WTC11 (cell line): Measurements from ENCODE around the gene EFNB3. TPM values are rescaled to one million over a fixed set of nuclear protein-coding genes. Genes with fewer than 3 reads are reported as not detected.

Experiments used
- ATAC-seq: fragments of 200-7000 bp; cut with Tn5 transposase; 2 replicates; pipeline ENCODE4 v1.10.0; 2021; ENCODE audit warnings: mild to moderate bottlenecking, moderate library complexity
- CTCF ChIA-PET: fragments of 300-600 bp; sonication (Branson Sonifier 250); formaldehyde crosslinking; loops from one replicate; lab custom pipeline; 2021; ENCODE audit warnings: antibody characterized with exemption; lab: Charles Lee
- POLR2A ChIA-PET: fragments of 350-600 bp; sonication (Branson Sonifier 250); formaldehyde crosslinking; loops from one replicate; lab custom pipeline; 2021; ENCODE audit warnings: antibody characterized with exemption; lab: Charles Lee
- DNase-seq: peaks from one replicate; pipeline ENCODE4 v3.0.0; 2021; ENCODE audit warnings: low spot score
- H3K27ac Mint-ChIP-seq: 2 replicates; pipeline ENCODE4 v1.8.0; 2021; ENCODE audit warnings: mixed read lengths
- H3K27me3 Mint-ChIP-seq: 2 replicates; pipeline ENCODE4 v1.8.0; 2021; ENCODE audit warnings: low read depth, mild to moderate bottlenecking, moderate library complexity, mixed read lengths
- H3K36me3 Mint-ChIP-seq: 2 replicates; pipeline ENCODE4 v1.8.0; 2021; ENCODE audit warnings: mixed read lengths
- H3K4me1 Mint-ChIP-seq: 2 replicates; pipeline ENCODE4 v1.8.0; 2022; ENCODE audit warnings: mixed read lengths
- H3K4me3 Mint-ChIP-seq: 2 replicates; pipeline ENCODE4 v1.8.0; 2021; ENCODE audit warnings: mild to moderate bottlenecking, moderate library complexity, mixed read lengths
- H3K9me3 Mint-ChIP-seq: 2 replicates; pipeline ENCODE4 v1.8.0; 2021; ENCODE audit warnings: mixed read lengths
- AFF4 ChIP-seq: sonication (generic); formaldehyde crosslinking; IDR thresholded peaks from 2 replicates; pipeline ENCODE4 v1.8.1; 2023; ENCODE audit warnings: mild to moderate bottlenecking, missing genetic modification reagents, borderline replicate concordance
- E2F5 ChIP-seq: sonication (generic); formaldehyde crosslinking; IDR thresholded peaks from 2 replicates; pipeline ENCODE4 v1.8.1; 2022; ENCODE audit warnings: mild to moderate bottlenecking, moderate library complexity, missing genetic modification reagents
- ETV6 ChIP-seq: sonication (generic); formaldehyde crosslinking; IDR thresholded peaks from 2 replicates; pipeline ENCODE4 v1.8.1; 2022; ENCODE audit warnings: mild to moderate bottlenecking, missing genetic modification reagents
- GABPB1 ChIP-seq: sonication (generic); formaldehyde crosslinking; IDR thresholded peaks from 2 replicates; pipeline ENCODE4 v1.8.1; 2023; ENCODE audit warnings: mild to moderate bottlenecking, missing genetic modification reagents
- HMGA2 ChIP-seq: fragments of 250-450 bp; sonication (Bioruptor Pico); IDR thresholded peaks from 2 replicates; pipeline ENCODE4 v1.4.0; 2021; ENCODE audit warnings: mild to moderate bottlenecking, moderate library complexity
- KAT7 ChIP-seq: sonication (generic); formaldehyde crosslinking; IDR thresholded peaks from 2 replicates; pipeline ENCODE4 v1.8.1; 2023; ENCODE audit warnings: missing genetic modification reagents, mild to moderate bottlenecking, borderline replicate concordance
- MAX ChIP-seq: sonication (generic); formaldehyde crosslinking; IDR thresholded peaks from 2 replicates; pipeline ENCODE4 v1.8.0; 2022; ENCODE audit warnings: mild to moderate bottlenecking, missing genetic modification reagents
- NFATC4 ChIP-seq: fragments of 250-450 bp; sonication (Bioruptor Pico); IDR thresholded peaks from 2 replicates; pipeline ENCODE4 v1.9.0; 2021; ENCODE audit warnings: mild to moderate bottlenecking
- SMAD4 ChIP-seq: sonication (generic); formaldehyde crosslinking; IDR thresholded peaks from 2 replicates; pipeline ENCODE4 v1.8.0; 2022; ENCODE audit warnings: mild to moderate bottlenecking, missing genetic modification reagents
- SOX15 ChIP-seq: fragments of 250-450 bp; sonication (Bioruptor Pico); IDR thresholded peaks from 2 replicates; pipeline ENCODE4 v1.9.0; 2021; ENCODE audit warnings: mild to moderate bottlenecking
- ZNF121 ChIP-seq: sonication (generic); formaldehyde crosslinking; IDR thresholded peaks from 2 replicates; pipeline ENCODE4 v1.8.0; 2023; ENCODE audit warnings: missing genetic modification reagents
- ZNF232 ChIP-seq: sonication (generic); formaldehyde crosslinking; IDR thresholded peaks from 2 replicates; pipeline ENCODE4 v1.8.0; 2022; ENCODE audit warnings: mild to moderate bottlenecking, missing genetic modification reagents
- total RNA-seq: library from RNA; stranded (reverse); gene quantifications from 3 replicates; pipeline ENCODE4 v1.2.3, GENCODE V29; 2021
- TF ChIP-seq, protein P1 (sequence below): fragments of 250-450 bp; sonication (Bioruptor Pico); IDR thresholded peaks from 2 replicates; pipeline ENCODE4 v1.9.0; 2021; ENCODE audit warnings: mild to moderate bottlenecking
- TF ChIP-seq, protein P2 (sequence below): fragments of 200-600 bp; IDR thresholded peaks from 2 replicates; pipeline ENCODE4 v1.8.0; 2022; ENCODE audit warnings: antibody characterized with exemption
- TF ChIP-seq, protein P3 (sequence below): sonication (generic); formaldehyde crosslinking; IDR thresholded peaks from 2 replicates; pipeline ENCODE4 v1.8.1; 2023; ENCODE audit warnings: mild to moderate bottlenecking, missing genetic modification reagents
- TF ChIP-seq, protein P4 (sequence below): sonication (generic); formaldehyde crosslinking; conservative IDR thresholded peaks from 2 replicates; pipeline ENCODE4 v1.8.1; 2022; ENCODE audit warnings: mild to moderate bottlenecking, missing genetic modification reagents
- TF ChIP-seq, protein P5 (sequence below): fragments of 250-450 bp; sonication (Bioruptor Pico); IDR thresholded peaks from 2 replicates; pipeline ENCODE4 v2.1.2; 2022; ENCODE audit warnings: mild to moderate bottlenecking, moderate library complexity

The EFNB3 gene
- total RNA-seq, 1 experiment from 2014 or later: 14.7 TPM

DNA sequence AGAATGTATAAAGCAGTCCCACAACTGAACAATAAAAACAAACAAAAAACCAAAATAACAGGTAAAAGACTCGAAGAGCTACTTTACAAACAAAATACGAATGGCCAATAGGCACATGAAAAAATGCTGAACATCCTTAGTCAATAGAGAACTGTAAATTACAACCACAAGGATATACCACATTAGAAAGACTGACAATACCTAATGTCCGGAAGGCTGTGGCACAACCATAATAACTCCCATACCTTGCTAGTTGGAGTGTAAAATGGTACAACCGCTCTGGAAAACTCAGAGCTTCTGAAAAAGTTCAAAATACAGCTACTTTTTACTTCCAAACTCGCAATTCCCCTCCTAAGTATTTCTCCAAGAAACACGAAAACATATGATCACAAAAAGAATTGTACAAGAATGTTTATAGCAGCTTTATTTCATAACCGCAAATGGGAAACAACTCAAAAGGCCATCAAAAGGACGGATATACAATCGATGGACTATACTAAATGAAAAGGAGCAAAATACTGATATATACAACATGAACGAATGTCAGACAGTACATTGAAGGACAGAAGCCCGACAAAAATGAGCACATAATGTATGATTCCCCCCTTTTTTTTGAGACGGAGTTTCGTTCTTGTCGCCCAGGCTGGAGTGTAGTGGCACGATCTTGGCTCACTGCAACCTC lies 20.0 kb upstream of the EFNB3 start:
- no peak for DNase-seq
- peaks cover 32% of the 10 kb centered on the region for H3K4me1 Mint-ChIP-seq
- ATAC-seq: no peak
- H3K4me3 Mint-ChIP-seq: peak overlapping the region; percentile 88
- POLR2A ChIA-PET: interaction anchor here (1.2 to 5.9 kb wide), 6 partner anchors 13 to 111 kb away, joined by 4 to 80 read pairs (median 34); partner anchors contain the start of genes ATP1B2, EFNB3 and SOX15
- no peaks in the 10 kb centered on the region for H3K27me3 Mint-ChIP-seq
- peaks cover 15% of the 10 kb centered on the region for H3K36me3 Mint-ChIP-seq
- TF ChIP-seq, protein P1, sequence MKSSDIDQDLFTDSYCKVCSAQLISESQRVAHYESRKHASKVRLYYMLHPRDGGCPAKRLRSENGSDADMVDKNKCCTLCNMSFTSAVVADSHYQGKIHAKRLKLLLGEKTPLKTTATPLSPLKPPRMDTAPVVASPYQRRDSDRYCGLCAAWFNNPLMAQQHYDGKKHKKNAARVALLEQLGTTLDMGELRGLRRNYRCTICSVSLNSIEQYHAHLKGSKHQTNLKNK (CRISPR knock-in tag): no peak
- no peak for TF ChIP-seq E2F5 (CRISPR knock-in tag)
- TF ChIP-seq, protein P2, sequence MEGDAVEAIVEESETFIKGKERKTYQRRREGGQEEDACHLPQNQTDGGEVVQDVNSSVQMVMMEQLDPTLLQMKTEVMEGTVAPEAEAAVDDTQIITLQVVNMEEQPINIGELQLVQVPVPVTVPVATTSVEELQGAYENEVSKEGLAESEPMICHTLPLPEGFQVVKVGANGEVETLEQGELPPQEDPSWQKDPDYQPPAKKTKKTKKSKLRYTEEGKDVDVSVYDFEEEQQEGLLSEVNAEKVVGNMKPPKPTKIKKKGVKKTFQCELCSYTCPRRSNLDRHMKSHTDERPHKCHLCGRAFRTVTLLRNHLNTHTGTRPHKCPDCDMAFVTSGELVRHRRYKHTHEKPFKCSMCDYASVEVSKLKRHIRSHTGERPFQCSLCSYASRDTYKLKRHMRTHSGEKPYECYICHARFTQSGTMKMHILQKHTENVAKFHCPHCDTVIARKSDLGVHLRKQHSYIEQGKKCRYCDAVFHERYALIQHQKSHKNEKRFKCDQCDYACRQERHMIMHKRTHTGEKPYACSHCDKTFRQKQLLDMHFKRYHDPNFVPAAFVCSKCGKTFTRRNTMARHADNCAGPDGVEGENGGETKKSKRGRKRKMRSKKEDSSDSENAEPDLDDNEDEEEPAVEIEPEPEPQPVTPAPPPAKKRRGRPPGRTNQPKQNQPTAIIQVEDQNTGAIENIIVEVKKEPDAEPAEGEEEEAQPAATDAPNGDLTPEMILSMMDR: no peak
- TF ChIP-seq GABPB1: no peak
- TF ChIP-seq AFF4 (CRISPR knock-in tag): no peak
- TF ChIP-seq, all 79 proteins: peak for 0
- Mint-ChIP-seq H3K27ac (peak overlapping the region; percentile 100), H3K9me3 (no peaks in the 10 kb centered on the region)
- CTCF ChIA-PET: interaction anchor here (0.8 to 7.0 kb wide), 8 partner anchors 18 to 123 kb away, joined by 3 to 120 read pairs (median 42); partner anchors contain the start of genes ATP1B2, DNAH2, SAT2 and SENP3

DNA sequence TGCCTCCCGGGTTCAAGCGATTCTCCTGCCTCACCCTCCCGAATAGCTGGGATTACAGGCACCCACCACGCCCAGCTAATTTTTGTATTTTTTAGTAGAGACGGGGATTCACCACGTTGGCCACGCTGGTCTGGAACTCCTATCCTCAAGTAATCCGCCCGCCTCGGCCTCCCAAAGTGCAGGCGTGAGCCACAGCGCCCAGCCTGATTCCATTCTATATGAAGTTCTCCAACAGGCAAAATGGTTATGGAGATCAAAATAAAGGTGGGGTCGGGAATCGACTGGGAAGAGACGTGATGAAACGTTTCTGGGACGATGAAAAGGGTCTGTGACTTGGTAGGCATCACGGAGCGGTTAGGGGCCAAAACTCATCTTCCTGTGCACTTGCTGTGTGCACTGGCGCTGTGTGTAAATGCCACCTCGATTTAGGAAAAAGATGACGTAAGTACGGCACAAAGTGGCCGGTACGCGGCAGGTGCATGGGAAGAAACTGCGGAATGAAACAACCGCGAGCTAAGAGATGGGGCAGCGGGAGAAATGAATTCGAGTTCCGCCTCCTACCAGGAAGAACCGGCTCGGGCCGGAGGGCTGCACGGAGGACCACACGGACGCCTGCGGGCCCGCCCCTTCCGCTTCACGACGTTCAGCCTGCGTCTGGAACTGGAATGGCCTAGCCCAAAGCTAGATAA lies 19.3 kb upstream of the EFNB3 start:
- ATAC-seq (peak; percentile 15), DNase-seq (peak; percentile 95)
- ChIA-PET CTCF (interaction anchor here (0.6 to 7.0 kb wide), 16 partner anchors 9 to 780 kb away, joined by 3 to 205 read pairs (median 42); partner anchors contain the start of genes ATP1B2, DNAH2, EFNB3 and FXR2), POLR2A (interaction anchor here (0.8 to 5.9 kb wide), 20 partner anchors 9 to 356 kb away, joined by 3 to 80 read pairs (median 15); partner anchors contain the start of genes ATP1B2, CD68, DNAH2 and EFNB3)
- Mint-ChIP-seq H3K4me1 (peaks cover 31% of the 10 kb centered on the region), H3K4me3 (peak overlapping the region; percentile 88), H3K27ac (peak overlapping the region; percentile 100), H3K27me3 (no peaks in the 10 kb centered on the region), H3K36me3 (peaks cover 19% of the 10 kb centered on the region), H3K9me3 (no peaks in the 10 kb centered on the region)
- TF ChIP-seq KAT7: 0 out of 2 replicates have a peak, but pooled peaks have one; percentile 61
- no peak for TF ChIP-seq SOX15 (CRISPR knock-in tag)
- TF ChIP-seq ZNF121: no peak
- peak; percentile 70 for TF ChIP-seq MAX (CRISPR knock-in tag)
- peak; percentile 55; the same call in 1 of the 2 replicates for TF ChIP-seq GABPB1
- 0 out of 2 replicates have a peak, but pooled peaks have one; percentile 25 for TF ChIP-seq SMAD4 (CRISPR knock-in tag)
- TF ChIP-seq ZNF232 (CRISPR knock-in tag): no peak
- TF ChIP-seq, protein P3, sequence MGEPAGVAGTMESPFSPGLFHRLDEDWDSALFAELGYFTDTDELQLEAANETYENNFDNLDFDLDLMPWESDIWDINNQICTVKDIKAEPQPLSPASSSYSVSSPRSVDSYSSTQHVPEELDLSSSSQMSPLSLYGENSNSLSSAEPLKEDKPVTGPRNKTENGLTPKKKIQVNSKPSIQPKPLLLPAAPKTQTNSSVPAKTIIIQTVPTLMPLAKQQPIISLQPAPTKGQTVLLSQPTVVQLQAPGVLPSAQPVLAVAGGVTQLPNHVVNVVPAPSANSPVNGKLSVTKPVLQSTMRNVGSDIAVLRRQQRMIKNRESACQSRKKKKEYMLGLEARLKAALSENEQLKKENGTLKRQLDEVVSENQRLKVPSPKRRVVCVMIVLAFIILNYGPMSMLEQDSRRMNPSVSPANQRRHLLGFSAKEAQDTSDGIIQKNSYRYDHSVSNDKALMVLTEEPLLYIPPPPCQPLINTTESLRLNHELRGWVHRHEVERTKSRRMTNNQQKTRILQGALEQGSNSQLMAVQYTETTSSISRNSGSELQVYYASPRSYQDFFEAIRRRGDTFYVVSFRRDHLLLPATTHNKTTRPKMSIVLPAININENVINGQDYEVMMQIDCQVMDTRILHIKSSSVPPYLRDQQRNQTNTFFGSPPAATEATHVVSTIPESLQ (CRISPR knock-in tag): no peak
- no peak for TF ChIP-seq HMGA2 (CRISPR knock-in tag)
- no peak for TF ChIP-seq NFATC4 (CRISPR knock-in tag)
- TF ChIP-seq, protein P4, sequence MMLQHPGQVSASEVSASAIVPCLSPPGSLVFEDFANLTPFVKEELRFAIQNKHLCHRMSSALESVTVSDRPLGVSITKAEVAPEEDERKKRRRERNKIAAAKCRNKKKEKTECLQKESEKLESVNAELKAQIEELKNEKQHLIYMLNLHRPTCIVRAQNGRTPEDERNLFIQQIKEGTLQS (CRISPR knock-in tag): no peak
- TF ChIP-seq, protein P5, sequence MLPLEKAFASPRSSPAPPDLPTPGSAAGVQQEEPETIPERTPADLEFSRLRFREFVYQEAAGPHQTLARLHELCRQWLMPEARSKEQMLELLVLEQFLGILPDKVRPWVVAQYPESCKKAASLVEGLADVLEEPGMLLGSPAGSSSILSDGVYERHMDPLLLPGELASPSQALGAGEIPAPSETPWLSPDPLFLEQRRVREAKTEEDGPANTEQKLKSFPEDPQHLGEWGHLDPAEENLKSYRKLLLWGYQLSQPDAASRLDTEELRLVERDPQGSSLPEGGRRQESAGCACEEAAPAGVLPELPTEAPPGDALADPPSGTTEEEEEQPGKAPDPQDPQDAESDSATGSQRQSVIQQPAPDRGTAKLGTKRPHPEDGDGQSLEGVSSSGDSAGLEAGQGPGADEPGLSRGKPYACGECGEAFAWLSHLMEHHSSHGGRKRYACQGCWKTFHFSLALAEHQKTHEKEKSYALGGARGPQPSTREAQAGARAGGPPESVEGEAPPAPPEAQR (CRISPR knock-in tag): no peak
- TF ChIP-seq ETV6: no peak
